NCI-H2029 (cell line): ENCODE measurements around the gene NSG2.

Experiments
- DNase-seq: peaks from one replicate; lab custom pipeline; 2025; lab: John Stamatoyannopoulos, UW

Gene NSG2

DNA sequence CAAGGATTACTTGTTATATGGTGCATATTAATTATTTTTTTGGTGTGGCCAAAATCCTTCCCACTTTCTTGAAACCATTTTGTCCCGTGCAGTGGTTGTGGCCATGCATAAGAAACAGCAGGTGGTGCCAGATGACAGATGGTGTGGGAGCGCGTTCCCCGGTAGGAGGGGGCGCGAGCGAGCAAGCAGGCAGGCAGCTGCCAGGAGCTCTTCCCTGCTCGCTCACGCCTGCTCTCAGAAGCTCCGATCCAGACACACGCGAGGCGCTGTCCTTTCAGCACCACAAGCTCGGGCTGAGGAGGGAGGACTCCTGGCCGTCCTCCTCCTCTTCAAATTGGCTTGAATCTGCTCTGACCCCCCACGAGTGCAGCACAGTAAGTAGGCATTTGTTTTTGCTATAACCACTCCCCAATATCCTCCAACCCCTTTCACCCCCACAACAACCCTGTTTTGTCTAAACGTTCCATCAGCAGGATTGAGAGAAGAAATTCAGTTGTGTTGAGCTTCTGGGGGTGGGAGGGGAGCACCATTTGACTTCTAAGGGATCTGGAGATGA is at the start of gene NSG2:
Gene NSG2, plus strand, starts transcription at position 237 of the 556 bp plus-strand sequence. CDS start 1,050 bp downstream, outside the sequence.
- DNase-seq, result peak; percentile 91

DNA sequence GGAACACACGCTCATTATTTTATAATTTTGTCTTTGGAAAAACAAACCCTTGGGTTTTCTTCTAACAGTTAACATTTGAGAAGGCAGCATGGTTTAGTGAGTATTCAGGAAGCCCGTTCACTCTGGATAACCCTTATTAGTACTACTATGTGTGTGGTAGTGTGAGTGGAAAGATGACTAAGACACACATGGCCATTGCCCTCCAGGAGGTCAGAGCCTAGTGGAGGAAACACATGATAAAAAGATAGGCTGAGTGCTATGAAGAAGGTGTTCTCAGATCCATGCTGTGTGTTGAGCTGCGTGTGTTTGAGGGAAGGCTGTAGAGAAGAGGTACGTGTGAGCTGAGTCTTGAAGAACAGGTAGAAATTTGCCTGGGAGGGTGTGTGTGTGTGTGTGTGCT is 48.2 kb upstream of the NSG2 start:
- DNase-seq, result no peak

DNA sequence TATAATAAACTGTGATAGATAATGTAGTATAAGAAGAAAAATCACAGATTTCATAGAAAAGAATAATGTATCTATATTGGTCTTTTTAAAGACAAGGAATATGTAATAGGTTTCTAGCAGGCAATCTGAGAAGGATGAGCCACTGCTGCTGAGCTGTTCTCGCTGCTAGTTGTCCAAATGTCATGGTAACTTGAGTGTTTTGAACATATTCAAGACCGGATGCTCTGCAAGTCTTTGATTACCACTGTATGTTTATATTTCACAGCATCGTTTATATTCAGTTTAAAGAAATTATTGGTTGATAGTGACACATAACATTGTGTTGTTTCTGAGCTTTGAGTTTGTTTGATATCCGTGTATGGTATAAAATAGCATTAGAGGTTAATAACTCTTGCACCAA is 47.0 kb upstream of the NSG2 start:
- no peak for DNase-seq

DNA sequence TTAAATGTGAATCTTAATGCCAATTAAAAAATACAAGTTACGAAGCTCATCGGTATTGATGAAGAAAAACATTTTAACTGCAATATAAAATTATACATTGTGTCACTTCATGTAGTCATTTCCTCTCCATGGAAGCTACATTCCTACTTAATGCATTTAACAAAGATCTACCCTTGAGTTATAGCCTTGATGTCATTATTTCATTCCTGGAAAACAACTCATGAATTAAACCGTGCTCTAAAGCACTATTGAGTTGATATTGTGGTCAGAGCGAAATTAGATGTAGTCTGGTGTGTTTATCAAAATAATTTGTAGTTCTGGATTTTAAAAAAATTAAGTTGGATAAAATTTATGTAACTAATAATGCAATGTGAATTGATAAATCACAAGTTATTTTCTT is 45.4 kb upstream of the NSG2 start:
- no peak for DNase-seq

DNA sequence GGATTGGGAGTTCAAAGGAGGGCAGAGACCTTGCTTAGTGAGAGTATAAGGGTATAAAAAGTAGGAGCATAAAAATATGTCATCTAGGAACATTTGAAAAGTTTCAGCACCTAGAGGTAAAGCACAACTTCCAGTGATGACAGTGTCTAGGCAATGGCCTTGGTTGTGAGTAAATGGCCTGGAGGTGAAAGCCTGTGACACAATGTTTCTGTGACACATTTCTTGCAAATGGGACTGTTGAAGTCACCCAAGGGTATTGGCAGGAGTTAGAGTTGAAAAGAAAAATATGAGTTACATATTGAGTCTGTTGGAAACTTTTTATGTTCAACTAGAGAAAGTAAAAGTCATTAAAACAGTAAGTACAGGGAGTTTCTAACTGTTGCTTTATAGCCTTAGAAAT is 41.7 kb upstream of the NSG2 start:
- no peak for DNase-seq

DNA sequence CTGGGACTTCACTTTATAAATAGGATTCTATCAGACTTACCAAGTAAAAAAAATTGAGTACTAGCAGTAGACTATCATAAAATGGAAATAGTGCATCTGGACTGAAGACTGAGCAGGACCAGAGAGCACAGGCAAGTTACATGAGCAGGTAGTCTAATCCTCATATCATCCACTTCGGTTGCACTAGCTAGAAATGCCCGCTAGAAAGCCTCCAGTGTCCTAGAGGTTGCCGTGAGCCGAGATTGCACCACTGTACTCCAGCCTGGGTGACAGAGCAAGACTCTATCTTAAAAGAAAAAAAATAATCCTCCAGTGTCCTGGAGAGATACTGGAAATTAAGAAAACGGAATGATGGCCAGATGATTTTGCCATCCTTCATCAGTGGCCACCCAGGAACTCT is 36.6 kb upstream of the NSG2 start:
- DNase-seq, result no peak

DNA sequence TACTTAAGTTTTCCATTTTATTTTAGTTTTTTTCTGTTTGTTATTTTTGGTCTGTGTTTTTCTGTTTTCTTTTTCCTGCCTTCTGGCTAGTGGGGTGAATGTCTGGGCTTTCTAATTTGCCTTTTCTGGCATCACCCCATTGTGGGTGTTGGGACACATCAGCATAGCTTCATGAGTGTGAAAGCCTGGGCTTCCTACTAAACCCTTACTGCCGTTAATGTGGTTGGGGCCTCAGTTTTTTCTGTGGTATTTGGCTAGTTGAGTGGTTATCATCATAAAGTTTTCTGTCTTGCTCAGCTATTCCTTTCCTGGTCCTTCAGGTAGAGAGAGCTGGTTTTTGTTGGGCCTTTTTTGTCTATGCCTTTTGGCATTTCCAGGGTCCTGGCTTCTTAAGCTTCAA is 35.1 kb upstream of the NSG2 start:
- no peak for DNase-seq

DNA sequence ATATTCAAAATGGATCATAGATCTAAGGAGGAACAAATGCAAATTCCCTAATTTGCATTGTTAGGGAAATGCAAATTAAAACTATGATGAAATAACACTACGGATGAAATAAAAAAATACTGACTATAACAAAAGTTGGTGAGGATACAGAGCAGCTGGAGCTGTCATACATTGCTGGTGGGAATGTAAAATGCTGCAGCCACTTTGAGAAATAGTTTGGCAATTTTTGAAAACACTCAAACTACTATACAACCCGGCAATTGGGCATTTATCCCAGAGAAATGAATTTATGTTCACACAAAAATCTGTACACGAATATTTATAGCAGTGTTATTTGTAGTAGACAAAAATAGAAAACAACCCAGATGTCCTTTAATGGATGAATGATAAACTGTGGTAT is 34.1 kb upstream of the NSG2 start:
- DNase-seq, result no peak

DNA sequence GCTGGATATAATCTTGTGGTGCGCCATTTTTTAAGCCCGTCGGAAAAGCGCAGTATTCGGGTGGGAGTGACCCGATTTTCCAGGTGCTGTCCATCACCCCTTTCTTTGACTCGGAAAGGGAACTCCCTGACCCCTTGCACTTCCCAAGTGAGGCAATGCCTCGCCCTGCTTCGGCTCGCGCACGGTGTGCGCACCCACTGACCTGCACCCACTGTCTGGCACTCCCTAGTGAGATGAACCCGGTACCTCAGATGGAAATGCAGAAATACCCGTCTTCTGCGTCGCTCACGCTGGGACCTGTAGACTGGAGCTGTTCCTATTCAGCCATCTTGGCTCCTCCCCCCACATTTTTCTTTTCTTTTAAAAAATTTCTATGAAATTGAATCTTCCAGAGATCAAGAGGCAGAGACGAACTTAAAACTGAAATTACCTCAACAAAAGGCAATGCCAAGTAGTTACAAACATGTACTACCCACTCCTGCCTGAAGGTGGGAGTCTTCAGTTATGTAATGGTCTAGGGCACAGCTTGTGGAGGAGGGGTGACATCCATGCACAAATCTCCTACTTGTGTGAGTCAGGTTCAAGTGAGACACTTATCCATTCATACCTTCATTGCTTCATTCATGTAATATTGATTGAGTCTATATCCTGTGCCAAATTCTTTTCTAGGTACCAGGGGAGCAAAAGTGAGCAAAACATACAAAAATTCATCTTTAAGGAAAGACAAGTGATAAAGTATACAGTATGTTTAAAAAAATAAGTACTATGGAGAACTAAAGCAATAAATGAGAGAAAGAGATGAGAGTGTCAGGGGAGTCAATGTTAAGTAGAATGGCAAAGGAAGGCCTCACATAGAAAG is 25.2 kb upstream of the NSG2 start:
- peak; percentile 67 for DNase-seq

DNA sequence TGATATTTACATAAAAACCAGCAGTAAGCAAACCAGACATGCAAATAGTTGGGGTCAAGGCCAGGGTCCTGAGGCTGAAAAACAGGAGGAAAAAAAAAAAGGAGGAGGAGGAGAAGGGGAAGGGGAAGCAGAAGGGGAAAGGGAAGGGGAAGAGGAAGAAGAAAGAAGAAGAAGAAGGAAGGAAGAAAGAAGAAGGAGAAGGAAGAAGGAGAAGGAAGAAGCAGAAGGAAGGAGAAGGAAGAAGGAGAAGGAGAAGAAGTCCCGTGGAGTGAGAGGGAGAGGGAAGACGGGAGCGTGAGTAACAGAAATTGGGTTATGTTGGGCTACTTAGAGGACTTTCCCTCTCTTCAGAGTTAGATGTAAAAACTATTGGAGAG is 24.6 kb upstream of the NSG2 start:
- DNase-seq, result no peak

DNA sequence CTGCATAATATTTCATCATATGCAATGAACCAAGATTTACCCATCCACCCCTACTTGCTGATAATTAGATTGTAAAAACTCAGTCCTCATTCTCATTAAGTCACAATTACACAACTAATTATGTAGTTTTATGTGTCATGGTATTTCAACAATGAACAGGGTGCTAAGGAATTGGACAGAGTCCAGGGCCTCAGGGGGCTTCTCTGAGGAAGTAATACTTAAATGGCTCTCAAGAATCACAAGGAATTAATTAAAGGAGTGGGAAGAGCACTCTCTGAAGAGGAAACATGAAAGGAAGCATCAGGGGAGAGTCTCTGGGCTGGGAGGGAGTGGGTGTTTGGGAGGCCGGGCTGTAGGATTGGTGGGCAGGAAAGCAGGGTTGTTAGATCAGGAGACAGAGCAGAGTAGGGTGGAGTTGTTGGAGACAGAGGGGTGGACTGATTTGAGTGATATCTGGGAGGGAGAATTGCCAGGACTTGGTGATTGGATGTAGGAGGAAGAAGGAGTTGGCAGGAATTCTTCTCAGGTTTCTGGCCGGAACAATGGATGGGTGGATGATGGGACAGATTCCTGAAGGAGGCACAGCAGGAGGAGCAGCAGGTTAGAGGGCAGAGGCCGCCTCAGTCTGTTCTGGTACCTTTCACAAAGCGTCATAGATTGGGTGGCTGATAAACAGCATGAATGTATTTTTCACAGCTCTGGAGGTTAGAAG is 23.0 kb upstream of the NSG2 start:
- DNase-seq, result no peak

DNA sequence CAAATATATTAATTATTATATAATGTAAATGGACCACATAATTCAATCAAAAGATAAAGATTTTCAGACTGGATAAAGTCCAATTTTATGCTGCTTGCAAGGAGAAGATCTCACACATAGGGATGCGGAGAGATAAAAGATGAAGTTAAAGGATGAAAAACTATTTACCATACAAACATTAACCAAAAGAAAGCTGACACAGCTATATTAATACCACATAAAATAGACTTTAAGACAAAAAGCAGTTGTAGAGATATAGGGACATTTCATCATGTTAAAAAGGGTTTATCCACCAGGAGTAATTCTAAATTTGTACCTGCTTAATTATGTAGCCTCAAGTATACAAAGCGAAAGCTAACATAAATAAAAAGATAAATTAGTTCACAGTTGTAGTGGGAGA is 15.2 kb upstream of the NSG2 start:
- DNase-seq, result no peak

DNA sequence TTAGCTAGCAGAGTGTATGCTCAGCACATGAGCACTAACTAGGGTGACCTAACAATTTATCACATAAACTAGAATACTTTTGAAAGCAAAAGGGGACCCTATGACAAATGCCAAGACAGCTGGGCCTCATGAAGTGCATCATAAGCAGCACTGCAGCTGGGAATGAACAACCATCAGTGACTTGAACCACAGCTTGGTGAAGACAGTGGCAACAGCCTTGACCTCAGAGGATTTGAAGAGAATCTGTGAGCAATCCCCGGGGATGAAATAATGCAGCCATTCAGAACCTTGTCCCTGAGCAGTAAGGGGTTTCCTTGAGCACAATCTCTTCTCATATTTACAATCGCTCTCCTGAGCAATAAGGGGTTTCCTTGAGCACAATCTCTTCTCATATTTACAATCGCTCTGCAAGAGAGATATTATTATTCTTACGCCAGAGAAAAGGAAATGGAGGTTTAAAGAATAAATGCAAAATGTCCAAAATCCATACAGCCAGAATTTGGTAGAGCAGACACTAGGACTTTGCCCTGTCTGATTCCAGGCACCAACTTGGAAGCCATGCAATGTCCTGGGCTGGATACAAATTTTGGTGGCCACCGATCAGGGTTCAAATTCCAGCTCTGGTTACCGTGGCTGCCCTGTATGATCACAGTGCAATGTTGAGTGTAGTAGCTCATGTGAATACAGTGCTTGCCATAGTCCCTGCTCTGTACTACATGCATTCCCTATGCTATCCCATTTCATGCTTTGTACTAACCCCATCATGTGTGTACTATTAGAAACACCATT is 846 bp upstream of the NSG2 start:
- DNase-seq, result no peak

DNA sequence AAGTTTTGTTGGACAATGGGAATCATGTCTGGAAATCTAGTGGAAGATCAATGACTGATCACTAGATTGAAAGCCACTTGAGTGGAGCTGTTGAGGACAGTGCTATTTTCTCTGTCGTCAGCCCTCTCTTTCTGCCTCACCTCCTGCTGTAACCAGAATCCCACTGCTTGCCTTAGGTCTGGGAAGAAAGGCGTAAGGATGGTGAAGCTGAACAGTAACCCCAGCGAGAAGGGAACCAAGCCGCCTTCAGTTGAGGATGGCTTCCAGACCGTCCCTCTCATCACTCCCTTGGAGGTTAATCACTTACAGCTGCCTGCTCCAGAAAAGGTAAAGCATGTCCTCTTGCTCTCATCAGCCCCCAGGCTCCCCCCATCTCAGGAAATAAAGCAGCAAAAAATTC is 1.1 kb downstream of the NSG2 start:
- no peak for DNase-seq

DNA sequence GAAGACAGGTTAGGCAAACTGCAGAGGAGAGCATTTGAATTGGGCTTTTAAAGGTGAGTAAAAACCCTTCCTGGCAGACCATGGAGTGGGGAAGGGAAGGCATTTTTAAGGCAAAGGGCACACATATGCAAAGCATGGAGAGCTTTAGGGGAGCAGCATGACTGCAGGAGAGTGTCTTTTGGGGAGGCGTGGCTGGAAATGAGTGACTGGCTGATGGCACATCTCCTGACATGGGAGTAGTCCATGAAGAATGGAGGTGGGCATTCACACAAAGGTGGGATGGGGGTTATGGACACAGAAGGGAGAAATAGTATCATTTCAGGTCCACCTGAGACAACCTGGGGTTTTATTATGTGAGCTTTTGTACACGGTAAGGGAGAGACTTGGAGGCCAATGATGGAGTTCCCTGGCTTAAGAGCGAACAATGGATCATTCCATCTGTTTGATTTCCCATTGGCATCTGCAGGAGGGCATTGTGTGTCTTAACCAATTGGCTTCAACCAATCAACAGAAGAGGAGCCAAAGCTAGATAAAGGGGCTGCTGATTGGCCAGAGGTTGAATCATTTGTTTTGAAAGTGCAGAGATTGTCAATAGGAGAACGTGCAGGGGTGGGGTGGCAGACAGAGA is 2.1 kb downstream of the NSG2 start:
- no peak for DNase-seq

DNA sequence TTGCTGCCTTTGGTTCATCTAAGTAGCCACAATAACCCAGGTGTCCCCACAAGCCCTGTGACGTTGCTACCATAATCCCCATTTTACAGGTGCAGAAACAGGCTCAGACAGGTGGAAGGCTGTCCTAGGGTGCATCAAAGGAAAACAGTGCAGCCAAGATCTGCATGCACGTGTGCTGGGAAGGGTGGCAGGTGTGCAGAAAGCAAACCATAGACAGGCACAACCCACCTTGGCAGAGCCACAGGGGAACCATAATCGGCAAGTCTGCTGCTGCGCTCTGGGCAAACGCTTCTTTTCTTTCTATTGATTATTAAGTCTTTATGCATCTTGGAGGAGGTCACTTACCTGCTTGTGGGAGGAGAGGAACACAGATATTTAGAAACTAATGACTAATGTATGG is 7.1 kb downstream of the NSG2 start:
- no peak for DNase-seq

DNA sequence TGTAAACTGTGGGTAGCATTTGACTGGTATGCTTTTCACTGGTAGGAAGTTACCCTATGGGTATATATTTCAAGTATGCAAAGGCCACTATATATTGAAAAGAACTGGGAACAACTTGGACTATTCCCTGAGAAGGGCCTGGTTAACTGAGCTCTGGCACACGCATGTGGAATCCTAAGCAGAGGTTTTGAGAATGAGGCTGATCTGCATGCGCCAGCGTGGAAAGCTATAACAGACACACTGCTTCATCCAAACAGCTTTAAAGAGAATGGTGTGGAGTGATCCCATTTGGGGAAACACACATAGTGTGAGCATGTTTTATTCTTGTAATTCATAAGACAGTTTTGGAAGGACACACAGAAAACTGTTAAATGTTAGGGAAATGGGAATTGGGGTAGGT is 8.4 kb downstream of the NSG2 start:
- no peak for DNase-seq

DNA sequence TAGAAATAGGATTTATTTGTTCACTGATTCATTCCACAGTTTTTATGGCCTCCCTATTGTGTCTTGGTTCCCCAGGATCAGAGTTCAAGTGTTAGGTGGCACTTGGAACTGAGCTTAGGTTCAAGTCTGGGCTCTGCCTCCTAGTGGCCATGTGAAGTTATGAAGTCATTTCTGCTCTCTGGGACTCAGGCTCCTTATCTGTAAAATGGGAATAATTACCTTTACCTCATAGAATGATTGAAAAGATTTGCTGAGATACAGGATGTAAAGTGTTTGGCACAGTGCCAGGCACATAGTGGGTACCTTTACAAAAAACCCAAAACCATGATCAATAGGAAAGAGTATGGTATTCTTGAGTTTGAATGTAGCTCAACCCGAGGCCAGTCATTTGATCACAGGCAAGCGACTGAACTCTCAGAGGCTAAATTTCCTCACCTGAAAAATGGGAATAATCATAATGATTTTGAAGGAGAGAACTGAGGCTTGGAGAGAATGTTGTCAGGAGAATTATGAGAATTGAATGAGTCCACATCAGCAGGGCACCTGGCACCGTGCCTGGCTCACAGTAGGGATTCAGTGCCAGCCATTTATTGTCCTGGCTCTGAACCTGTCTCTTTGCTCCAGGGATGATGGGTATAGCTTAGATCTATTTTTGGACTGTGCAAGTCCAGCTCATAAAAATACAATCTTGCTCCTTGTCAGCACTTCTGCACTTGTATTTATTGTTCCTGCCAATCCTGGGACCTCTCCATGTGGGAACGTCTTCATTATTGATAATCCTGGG is 10.8 kb downstream of the NSG2 start:
- no peak for DNase-seq

DNA sequence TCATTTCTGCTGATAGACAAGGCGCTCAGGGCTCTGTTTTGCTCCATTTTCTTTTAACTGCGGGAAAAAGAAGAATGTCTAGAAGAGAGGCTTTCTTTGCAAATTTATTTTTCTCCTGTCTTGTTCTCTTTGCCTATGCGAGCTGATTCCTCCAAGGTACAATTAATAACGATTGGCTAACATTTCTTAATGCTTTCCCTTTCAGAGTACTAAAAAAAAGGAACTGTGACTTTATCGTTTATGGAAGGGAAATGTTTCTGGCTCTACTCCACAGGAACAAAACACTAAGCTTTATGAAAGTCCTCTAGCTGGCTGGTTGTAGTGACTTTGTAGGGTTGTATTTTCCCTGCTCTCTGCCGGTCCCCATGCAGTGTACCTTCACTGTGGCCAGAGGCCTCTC is 11.7 kb downstream of the NSG2 start:
- DNase-seq, result no peak

DNA sequence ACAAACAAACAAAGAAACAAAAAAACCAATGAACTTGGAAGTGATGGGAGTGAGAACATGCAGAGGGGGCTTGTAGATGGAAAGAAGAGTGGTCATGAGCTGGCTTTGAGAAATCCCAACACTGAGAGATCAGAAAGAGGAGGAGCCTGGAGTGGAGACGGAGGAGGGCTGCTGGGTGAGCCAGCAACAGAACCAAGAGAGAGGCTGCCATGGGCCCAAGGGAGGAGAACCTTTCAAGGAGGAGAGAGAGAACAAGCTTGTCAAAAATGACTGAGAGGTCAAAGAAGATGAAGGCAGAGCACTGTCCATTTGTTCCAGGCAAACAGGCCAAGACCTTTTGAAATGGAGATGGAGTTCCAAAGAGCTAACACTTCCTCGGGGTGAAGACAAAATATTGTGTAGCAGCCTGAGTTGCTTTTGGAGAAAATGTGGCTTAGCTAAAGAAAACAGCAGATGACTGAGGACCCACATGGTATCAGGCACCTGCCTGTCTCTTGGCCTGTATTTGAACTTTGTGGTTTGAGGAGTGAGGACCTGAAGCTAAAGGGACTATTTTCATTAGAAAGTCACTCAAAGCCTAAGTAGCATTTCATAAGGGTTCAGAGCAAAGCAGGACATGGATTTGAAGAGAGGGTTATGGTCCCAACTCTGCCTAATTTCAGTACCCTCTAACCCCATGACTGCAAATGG is 13.1 kb downstream of the NSG2 start:
- no peak for DNase-seq

DNA sequence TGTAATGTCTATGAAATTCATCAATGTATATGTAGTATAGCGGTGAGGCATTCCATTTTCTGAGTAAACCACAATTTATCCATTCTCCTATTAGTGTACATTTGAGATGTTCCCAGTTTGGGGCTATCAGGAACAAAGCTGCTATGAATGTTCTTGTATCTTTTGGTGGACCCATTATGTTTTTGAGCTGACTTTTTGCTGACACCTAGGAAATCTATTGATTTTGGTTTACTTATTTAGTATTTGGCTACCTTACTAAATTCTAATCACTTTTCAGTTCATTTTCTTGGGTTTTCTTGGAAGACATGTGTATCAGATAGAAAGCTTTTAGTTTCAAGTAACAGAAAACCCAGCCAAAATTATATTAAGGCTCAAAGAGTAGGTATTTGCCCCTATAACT is 13.7 kb downstream of the NSG2 start:
- DNase-seq, result no peak
